A549 (cell line): Measurements from ENCODE around the gene SLC25A28.

Experiments used
- CTCF ChIP-seq: fragments of >200 bp; sonication (Bioruptor Twin); formaldehyde crosslinking; IDR thresholded peaks from 3 replicates; pipeline ENCODE4 v1.5.1; 2016
- HOXA7 ChIP-seq: fragments of 250-450 bp; sonication (Bioruptor Pico); IDR thresholded peaks from 2 replicates; pipeline ENCODE4 v1.5.0; 2020; ENCODE audit warnings: mild to moderate bottlenecking, moderate library complexity
- MAFK ChIP-seq: fragments of 450-650 bp; IDR thresholded peaks from 2 replicates; pipeline ENCODE4 v1.6.1; 2014; ENCODE audit not compliant: partially characterized antibody
- NPAS2 ChIP-seq: fragments of 250-450 bp; sonication (Bioruptor Pico); IDR thresholded peaks from 2 replicates; pipeline ENCODE4 v1.8.0; 2022; ENCODE audit warnings: mild to moderate bottlenecking, moderate library complexity, borderline replicate concordance
- NR3C1 ChIP-seq: fragments of >200 bp; sonication (Bioruptor Twin); formaldehyde crosslinking; IDR thresholded peaks from 3 replicates; pipeline ENCODE4 v1.6.1; 2017
- POLR2A ChIP-seq: IDR thresholded peaks from 2 replicates; pipeline ENCODE4 v1.6.1; 2012; ENCODE audit warnings: mild to moderate bottlenecking, low read length
- RARB ChIP-seq: fragments of 250-450 bp; sonication (Bioruptor Pico); IDR thresholded peaks from 2 replicates; pipeline ENCODE4 v1.8.0; 2021; ENCODE audit warnings: mild to moderate bottlenecking, moderate library complexity
- REST ChIP-seq: fragments of 200-600 bp; sonication (generic); IDR thresholded peaks from 2 replicates; pipeline ENCODE4 v1.6.1; 2016; ENCODE audit warnings: antibody characterized with exemption, mild to moderate bottlenecking, moderate library complexity
- RNF2 ChIP-seq: fragments of 200-600 bp; sonication (generic); IDR thresholded peaks from 2 replicates; pipeline ENCODE4 v1.6.1; 2016; ENCODE audit warnings: low read depth, mild to moderate bottlenecking, antibody characterized with exemption, moderate library complexity, borderline replicate concordance

DNA sequence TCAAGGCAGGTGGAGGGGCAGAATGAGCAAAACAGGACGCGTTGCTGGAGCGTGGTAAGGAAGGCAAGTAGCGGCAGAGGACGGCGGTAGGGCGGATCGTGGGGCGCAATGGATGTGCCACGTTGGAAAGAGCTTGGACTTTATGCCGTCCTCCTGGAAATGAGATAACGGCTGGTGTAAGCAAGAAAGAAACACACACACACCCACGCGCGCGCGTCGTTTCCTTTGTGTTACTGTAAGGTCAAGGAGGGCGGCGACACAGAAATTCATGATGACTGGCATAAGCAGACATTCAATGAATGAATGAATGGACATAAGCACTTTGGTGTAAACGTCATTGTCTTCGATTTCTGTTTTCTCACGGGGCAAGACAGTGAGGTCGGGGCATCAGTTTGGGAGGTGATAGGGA lies 38.4 kb upstream of the SLC25A28 start:
- TF ChIP-seq CTCF (no peak), NPAS2 (no peak), RARB (CRISPR knock-in tag) (no peak), REST (no peak), POLR2A (no peak), MAFK (no peak), RNF2 (no peak), HOXA7 (CRISPR knock-in tag) (no peak), NR3C1 (no peak)
